ENCODE data around the gene SLC16A5. TPM values are rescaled to one million over a fixed set of nuclear protein-coding genes. Genes with fewer than 3 reads are reported as not detected.

The SLC16A5 gene
- total RNA-seq, 6 donors from 2014 or later: 40.6 to 234 (median 123) TPM

DNA sequence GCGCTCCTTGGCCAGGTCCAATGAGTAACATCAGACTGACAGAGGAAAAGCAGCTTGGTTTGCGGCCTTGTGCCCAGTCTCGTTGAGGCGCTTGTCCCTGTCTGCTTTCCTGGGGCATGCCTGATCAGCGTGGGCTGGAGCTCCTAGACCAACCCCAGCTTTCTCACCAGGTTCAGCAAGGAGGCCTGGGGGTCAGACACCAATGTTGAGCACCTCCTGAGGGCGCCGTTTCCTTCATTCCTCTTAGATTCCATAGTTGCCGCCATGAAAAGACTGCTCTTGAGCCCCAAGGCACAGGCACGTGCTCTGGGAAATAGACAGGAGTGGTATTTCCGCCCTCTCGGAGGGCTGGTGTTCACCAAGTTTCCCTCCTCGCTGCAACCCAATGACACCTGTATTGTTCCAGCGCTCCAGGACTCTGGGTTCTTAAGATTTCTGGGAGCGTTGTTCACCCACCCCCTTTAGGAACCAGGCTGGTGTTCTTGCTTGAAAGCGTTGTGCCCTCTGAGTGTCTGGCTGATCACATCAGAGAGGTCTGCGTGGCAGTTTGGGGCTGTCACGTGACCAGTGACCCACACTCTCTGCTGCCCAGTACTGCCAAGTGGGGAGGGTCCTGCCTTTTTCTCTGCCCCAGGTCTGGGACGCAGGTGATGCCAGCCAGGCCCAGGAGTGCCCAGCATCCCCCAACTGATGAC, 22.7 kb upstream of the SLC16A5 start:
- H3K4me3 ChIP-seq: no peak overlapping the region
- DNase-seq (no peak), ATAC-seq (ENCODE audit: low FRiP score in 2 of 2) (no peak)
- TF ChIP-seq, protein P1, sequence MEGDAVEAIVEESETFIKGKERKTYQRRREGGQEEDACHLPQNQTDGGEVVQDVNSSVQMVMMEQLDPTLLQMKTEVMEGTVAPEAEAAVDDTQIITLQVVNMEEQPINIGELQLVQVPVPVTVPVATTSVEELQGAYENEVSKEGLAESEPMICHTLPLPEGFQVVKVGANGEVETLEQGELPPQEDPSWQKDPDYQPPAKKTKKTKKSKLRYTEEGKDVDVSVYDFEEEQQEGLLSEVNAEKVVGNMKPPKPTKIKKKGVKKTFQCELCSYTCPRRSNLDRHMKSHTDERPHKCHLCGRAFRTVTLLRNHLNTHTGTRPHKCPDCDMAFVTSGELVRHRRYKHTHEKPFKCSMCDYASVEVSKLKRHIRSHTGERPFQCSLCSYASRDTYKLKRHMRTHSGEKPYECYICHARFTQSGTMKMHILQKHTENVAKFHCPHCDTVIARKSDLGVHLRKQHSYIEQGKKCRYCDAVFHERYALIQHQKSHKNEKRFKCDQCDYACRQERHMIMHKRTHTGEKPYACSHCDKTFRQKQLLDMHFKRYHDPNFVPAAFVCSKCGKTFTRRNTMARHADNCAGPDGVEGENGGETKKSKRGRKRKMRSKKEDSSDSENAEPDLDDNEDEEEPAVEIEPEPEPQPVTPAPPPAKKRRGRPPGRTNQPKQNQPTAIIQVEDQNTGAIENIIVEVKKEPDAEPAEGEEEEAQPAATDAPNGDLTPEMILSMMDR (IDR thresholded peaks at IDR 0.05): no peak
- no peak for TF ChIP-seq POLR2AphosphoS5 (IDR thresholded peaks at IDR 0.05)
- TF ChIP-seq POLR2A (IDR thresholded peaks at IDR 0.05): no peak
- no peak for TF ChIP-seq EP300 (IDR thresholded peaks at IDR 0.05)
- no peaks in the 10 kb centered on the region for H3K9me3 ChIP-seq
- H3K36me3 ChIP-seq: peaks cover 5 to 53% (median 37%) of the 10 kb centered on the region in 4 donors
- 91 to 93% methylated on average over 17 to 18 of the region's 18 CpGs for WGBS, 2 donors
- H3K27me3 ChIP-seq: no peaks in the 10 kb centered on the region
- H3K4me1 ChIP-seq: peaks cover 0 to 6% (median 2%) of the 10 kb centered on the region in 4 donors
- H3K27ac ChIP-seq: no peak overlapping the region

DNA sequence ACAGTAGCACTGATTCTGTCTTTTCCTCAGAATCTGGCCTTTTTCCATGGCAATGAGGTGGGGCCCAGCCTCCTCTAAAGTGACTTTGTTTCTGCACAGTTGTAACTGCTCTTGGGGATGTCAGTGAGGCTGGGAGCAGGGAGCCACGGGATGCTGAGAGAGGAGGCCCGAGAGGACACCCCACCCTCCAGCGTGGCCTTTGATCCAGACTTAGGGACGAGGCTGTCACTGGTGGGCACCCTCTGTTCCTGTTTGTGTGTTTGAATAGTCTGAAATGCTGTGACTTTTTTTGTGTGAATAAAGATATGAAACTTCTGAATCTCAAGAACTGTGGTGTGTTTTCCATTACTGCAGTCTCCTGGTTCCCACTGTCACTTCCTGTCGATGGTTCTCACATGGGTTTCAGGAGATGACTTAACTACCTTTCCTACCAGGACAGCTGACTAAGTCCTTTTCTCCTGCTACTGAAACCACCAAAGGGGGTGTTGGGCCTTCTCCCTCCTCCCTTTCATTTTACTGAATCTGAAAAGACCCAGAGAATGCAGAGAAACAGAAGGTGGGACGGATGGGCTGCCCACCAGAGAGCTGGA, 22.1 kb upstream of the SLC16A5 start:
- no peak for ATAC-seq (ENCODE audit: low FRiP score in 2 of 2)
- Histone ChIP-seq H3K36me3 (peaks cover 5 to 47% (median 36%) of the 10 kb centered on the region in 4 donors), H3K27me3 (no peaks in the 10 kb centered on the region), H3K4me1 (peaks cover 0 to under 1% (median 0%) of the 10 kb centered on the region in 4 donors), H3K4me3 (no peak overlapping the region), H3K27ac (no peak overlapping the region), H3K9me3 (no peaks in the 10 kb centered on the region)
- DNase-seq: no peak
- TF ChIP-seq POLR2AphosphoS5 (IDR thresholded peaks at IDR 0.05): no peak
- TF ChIP-seq EP300 (IDR thresholded peaks at IDR 0.05): no peak
- no peak for TF ChIP-seq POLR2A (IDR thresholded peaks at IDR 0.05)
- TF ChIP-seq, protein P1 (IDR thresholded peaks at IDR 0.05): no peak
- 73 to 78% methylated on average over 6 of the region's 6 CpGs for WGBS, 2 donors

DNA sequence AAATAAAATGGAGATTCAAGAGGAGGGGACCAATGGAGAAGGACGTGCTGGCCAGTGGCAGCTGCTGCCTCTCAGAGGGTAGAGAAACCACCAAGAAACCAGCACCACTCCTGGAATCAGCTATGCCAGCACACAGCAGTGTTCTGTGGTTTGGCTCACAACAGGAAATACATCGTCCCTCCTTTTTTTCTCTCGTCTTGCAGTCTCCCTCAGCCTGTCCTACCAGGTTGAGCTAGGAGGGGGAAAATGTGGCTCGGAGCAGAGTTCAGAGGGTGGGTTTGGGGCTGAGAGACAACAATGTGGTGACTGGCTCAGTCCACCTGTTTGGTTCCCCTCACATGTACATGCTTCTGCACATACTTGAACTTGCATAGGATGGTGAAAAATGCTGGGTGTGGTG, 19.9 kb upstream of the SLC16A5 start:
- Histone ChIP-seq H3K36me3 (peaks cover 0 to 25% (median 21%) of the 10 kb centered on the region in 4 donors), H3K27me3 (no peaks in the 10 kb centered on the region), H3K9me3 (no peaks in the 10 kb centered on the region), H3K27ac (no peak overlapping the region), H3K4me3 (no peak overlapping the region), H3K4me1 (no peaks in the 10 kb centered on the region)
- WGBS, 2 donors: 46 to 47% methylated on average over 4 of the region's 4 CpGs
- no peak for TF ChIP-seq EP300 (IDR thresholded peaks at IDR 0.05)
- TF ChIP-seq POLR2A (IDR thresholded peaks at IDR 0.05): no peak
- TF ChIP-seq POLR2AphosphoS5 (IDR thresholded peaks at IDR 0.05): no peak
- TF ChIP-seq, protein P1 (IDR thresholded peaks at IDR 0.05): no peak
- DNase-seq (no peak), ATAC-seq (ENCODE audit: low FRiP score in 2 of 2) (no peak)

DNA sequence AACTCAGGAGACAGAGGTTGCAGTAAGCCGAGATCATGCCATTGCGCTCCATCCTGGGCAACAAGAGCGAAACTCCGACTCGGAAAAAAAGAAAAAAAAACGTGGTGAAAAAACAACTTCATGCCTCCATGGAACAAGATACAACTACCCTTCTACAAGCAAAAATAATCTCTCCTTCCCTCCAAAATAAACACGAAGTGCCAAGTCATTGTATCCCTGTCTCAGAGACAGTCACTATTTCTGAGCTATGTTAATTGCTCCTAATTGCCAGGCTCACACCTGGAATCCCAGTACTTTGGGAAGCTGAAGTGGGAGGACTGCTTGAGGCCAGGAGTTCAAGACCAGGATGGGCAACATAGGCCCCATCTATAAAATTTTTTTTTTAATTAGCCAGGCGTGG, 19.0 kb upstream of the SLC16A5 start:
- TF ChIP-seq, protein P1 (IDR thresholded peaks at IDR 0.05): no peak
- no peak for TF ChIP-seq POLR2AphosphoS5 (IDR thresholded peaks at IDR 0.05)
- no peak for TF ChIP-seq POLR2A (IDR thresholded peaks at IDR 0.05)
- TF ChIP-seq EP300 (IDR thresholded peaks at IDR 0.05): no peak
- Histone ChIP-seq H3K36me3 (peaks cover 0 to 16% (median 12%) of the 10 kb centered on the region in 4 donors), H3K27ac (no peak overlapping the region), H3K4me1 (no peaks in the 10 kb centered on the region), H3K9me3 (no peaks in the 10 kb centered on the region), H3K27me3 (no peaks in the 10 kb centered on the region), H3K4me3 (no peak overlapping the region)
- 78 to 85% methylated on average over 8 of the region's 8 CpGs for WGBS, 2 donors
- DNase-seq (no peak), ATAC-seq (ENCODE audit: low FRiP score in 2 of 2) (no peak)
